MM.1S (cell line): ENCODE measurements around the gene SLC28A1.

Experiments used
- DNase-seq: peaks from one replicate; pipeline ENCODE4 v3.0.0-alpha.2; 2015
- H2AFZ ChIP-seq: fragments of 300-600 bp; sonication (generic); 2 replicates; pipeline ENCODE4 v1.6.0; 2016; ENCODE audit warnings: antibody characterized with exemption, low read length
- H3F3A ChIP-seq: fragments of 300-600 bp; sonication (generic); 2 replicates; pipeline ENCODE4 v1.6.1; 2016; ENCODE audit warnings: mild to moderate bottlenecking, antibody characterized with exemption, low read length, moderate library complexity, mixed read lengths; ENCODE audit not compliant: insufficient read depth
- H3K27ac ChIP-seq: fragments of 300-600 bp; sonication (generic); 2 replicates; pipeline ENCODE4 v1.5.1; 2016; ENCODE audit warnings: mild to moderate bottlenecking, low read length
- H3K27me3 ChIP-seq: fragments of 300-600 bp; sonication (generic); replicated peaks from 2 replicates; pipeline ENCODE4 v1.6.0; 2016; ENCODE audit warnings: low read length; ENCODE audit not compliant: insufficient read depth
- H3K36me3 ChIP-seq: fragments of 300-600 bp; sonication (generic); replicated peaks from 2 replicates; pipeline ENCODE4 v1.6.1; 2016; ENCODE audit warnings: mild to moderate bottlenecking, low read length, mixed read lengths; ENCODE audit not compliant: insufficient read depth
- H3K4me1 ChIP-seq: fragments of 300-600 bp; sonication (generic); 2 replicates; pipeline ENCODE4 v1.6.1; 2016; ENCODE audit warnings: low read length, mixed read lengths
- H3K4me2 ChIP-seq: fragments of 300-600 bp; sonication (generic); 2 replicates; pipeline ENCODE4 v1.6.0; 2016; ENCODE audit warnings: low read depth, low read length
- H3K4me3 ChIP-seq: fragments of 300-600 bp; sonication (generic); 2 replicates; pipeline ENCODE4 v1.5.1; 2016; ENCODE audit warnings: low read length, mixed read lengths
- H3K79me2 ChIP-seq: fragments of 300-600 bp; sonication (generic); 2 replicates; pipeline ENCODE4 v1.6.1; 2016; ENCODE audit warnings: mixed run types, low read length, mixed read lengths
- H3K9ac ChIP-seq: fragments of 300-600 bp; sonication (generic); 2 replicates; pipeline ENCODE4 v1.6.1; 2016; ENCODE audit warnings: low read length, mixed read lengths
- H3K9me2 ChIP-seq: fragments of 300-600 bp; sonication (generic); replicated peaks from 2 replicates; pipeline ENCODE4 v1.6.1; 2016; ENCODE audit warnings: mild to moderate bottlenecking, low read length, mixed read lengths; ENCODE audit not compliant: insufficient read depth
- H3K9me3 ChIP-seq: fragments of 300-600 bp; sonication (generic); replicated peaks from 2 replicates; pipeline ENCODE4 v1.6.1; 2016; ENCODE audit warnings: mild to moderate bottlenecking, low read length, mixed read lengths; ENCODE audit not compliant: insufficient read depth
- H4K20me1 ChIP-seq: fragments of 300-600 bp; sonication (generic); 2 replicates; pipeline ENCODE4 v1.6.1; 2016; ENCODE audit warnings: mild to moderate bottlenecking, low read length, moderate library complexity, mixed read lengths; ENCODE audit not compliant: insufficient read depth
- EZH2 ChIP-seq: fragments of 300-600 bp; sonication (generic); optimal IDR thresholded peaks from 2 replicates; pipeline ENCODE3; 2017; ENCODE audit warnings: low read depth, mild to moderate bottlenecking, antibody characterized with exemption, low read length, mixed read lengths
- EZH2phosphoT487 ChIP-seq: fragments of 300-600 bp; sonication (generic); IDR thresholded peaks from 2 replicates; pipeline ENCODE4 v1.6.1; 2018; ENCODE audit warnings: antibody characterized with exemption, low read length
- TF ChIP-seq, protein P1 (sequence below): fragments of 300-600 bp; sonication (generic); IDR thresholded peaks from 2 replicates; pipeline ENCODE4 v1.5.1; 2016; ENCODE audit warnings: antibody characterized with exemption, low read length, mixed read lengths

Gene SLC28A1

GRCh38 chr15:84859651-84860050 lies 24.8 kb upstream of the SLC28A1 start:
- H3K36me3 ChIP-seq, result no peaks in the 10 kb centered on the region
- H3K27ac ChIP-seq, result no peak overlapping the region
- no peak for DNase-seq

DNA sequence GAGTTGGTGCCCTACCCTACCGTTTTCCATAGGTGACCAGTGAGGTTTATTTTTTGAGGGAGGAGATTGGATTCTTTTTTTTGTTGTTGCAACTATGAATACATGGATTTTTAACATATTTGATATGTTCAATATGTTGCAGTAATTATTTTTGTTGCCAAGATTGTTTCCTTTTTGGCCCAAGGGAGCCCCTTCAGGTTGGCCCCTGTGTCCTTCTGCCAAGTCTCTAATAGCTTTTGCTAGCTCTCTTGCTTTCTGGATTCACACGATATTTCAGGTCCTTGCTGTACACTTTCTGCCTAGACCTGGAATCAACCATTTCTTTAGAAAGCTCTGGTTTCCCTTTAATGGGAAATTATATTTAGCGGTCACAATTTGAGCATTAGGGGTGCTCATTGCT lies 22.7 kb upstream of the SLC28A1 start:
- Histone ChIP-seq H4K20me1 (no peaks in the 10 kb centered on the region), H3K36me3 (no peaks in the 10 kb centered on the region), H3K27me3 (no peaks in the 10 kb centered on the region)

More at GRCh38 chr15:84859651-84860050, 24.8 kb upstream of the SLC28A1 start:
- TF ChIP-seq EZH2 (no peak), EZH2phosphoT487 (no peak)
- TF ChIP-seq, protein P1, sequence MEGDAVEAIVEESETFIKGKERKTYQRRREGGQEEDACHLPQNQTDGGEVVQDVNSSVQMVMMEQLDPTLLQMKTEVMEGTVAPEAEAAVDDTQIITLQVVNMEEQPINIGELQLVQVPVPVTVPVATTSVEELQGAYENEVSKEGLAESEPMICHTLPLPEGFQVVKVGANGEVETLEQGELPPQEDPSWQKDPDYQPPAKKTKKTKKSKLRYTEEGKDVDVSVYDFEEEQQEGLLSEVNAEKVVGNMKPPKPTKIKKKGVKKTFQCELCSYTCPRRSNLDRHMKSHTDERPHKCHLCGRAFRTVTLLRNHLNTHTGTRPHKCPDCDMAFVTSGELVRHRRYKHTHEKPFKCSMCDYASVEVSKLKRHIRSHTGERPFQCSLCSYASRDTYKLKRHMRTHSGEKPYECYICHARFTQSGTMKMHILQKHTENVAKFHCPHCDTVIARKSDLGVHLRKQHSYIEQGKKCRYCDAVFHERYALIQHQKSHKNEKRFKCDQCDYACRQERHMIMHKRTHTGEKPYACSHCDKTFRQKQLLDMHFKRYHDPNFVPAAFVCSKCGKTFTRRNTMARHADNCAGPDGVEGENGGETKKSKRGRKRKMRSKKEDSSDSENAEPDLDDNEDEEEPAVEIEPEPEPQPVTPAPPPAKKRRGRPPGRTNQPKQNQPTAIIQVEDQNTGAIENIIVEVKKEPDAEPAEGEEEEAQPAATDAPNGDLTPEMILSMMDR, result no peak
- Histone ChIP-seq H3K4me3 (no peak overlapping the region), H3K9me3 (no peaks in the 10 kb centered on the region), H3K79me2 (no peaks in the 10 kb centered on the region), H2AFZ (no peak overlapping the region), H3K4me1 (no peaks in the 10 kb centered on the region), H3F3A (no peaks in the 10 kb centered on the region), H4K20me1 (no peaks in the 10 kb centered on the region), H3K9me2 (no peaks in the 10 kb centered on the region), H3K27me3 (no peaks in the 10 kb centered on the region), H3K9ac (no peak overlapping the region), H3K4me2 (no peak overlapping the region)

DNA sequence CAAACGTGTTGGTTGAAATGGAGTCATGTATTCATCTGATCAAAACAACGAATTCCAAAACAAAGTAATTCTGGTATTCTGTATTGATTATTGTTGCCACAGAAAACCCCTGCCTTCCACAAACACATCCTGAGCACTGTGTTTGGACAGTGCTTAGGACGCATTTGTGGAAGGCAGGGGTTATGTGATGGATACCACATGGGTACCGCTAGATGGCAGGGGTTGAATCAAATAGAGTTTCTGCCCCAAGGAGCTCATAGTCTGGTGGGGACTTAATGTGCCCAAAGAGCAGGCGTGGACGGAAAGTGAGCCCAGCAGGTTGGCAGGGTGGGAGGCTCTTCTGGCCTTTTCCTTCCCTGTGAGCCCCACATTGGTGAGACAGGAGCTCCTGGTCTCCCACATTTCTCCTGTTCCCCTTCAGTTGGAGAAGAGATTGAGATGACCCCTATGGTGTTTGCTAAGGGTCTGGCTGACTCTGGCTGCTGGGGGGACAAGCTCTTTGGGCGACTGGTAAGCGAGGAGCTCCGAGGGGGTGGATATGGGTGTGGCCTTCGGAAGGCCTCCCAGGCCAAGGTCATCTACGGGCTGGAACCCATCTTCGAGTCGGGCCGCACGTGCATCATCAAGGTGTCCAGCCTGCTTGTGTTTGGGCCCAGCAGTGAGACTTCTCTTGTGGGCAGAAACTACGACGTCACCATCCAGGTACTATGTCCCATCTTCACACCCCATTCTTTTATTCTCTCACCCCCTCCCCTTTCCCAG lies 22.1 kb upstream of the SLC28A1 start:
- no peaks in the 10 kb centered on the region for H3K27me3 ChIP-seq

More for the DNA sequence above, 22.7 kb upstream of the SLC28A1 start:
- Histone ChIP-seq H3K4me2 (no peak overlapping the region), H3K4me1 (no peaks in the 10 kb centered on the region), H3K9me2 (no peaks in the 10 kb centered on the region), H3K9me3 (no peaks in the 10 kb centered on the region), H3F3A (no peaks in the 10 kb centered on the region), H3K27ac (no peak overlapping the region), H3K4me3 (no peak overlapping the region), H3K79me2 (no peaks in the 10 kb centered on the region), H2AFZ (no peak overlapping the region), H3K9ac (no peak overlapping the region)
- no peak for TF ChIP-seq EZH2phosphoT487
- TF ChIP-seq EZH2, result no peak
- no peak for DNase-seq

DNA sequence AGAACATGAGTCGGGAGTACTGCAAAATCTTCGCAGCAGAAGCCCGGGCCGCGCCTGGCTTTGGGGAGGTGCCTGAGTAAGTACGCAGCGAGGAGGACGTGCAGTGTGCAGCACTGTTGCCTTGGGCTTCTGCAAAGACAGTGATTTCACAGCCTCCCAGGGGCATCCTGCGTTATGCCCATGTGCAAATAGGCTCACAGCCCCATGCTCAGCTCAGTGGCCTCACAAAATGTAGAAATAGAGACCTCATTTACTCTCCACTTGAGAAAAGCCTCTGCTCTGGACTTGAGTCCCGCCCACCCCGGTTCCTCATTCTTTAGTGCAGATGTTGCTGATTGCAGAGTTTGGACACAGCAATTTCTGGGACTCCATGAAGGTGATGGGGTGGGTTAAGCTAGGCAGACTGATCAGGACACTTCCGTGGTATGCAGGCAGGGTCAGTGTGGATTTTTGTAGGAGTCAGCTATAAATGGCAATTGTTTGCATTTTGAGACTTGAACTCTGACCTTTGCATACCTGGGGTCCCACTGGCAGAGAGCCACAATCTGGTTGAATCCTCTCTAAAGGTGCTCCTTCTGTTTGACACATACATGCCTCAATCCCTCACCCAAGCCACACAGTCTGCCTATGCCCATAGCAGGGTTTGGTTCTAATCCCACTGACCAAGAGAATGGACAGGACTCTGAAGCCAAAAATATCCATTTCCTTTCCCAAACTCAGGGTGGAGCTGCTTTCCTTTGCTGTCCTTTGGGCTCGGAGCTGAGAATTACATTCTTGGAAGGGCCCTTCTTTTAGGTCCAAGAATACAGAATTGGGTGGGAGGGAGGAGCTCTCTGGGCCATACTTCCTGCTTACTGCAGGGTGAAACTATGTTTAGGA lies 20.7 kb upstream of the SLC28A1 start:
- no peak for DNase-seq
- Histone ChIP-seq H3K4me2 (no peak overlapping the region), H3K27ac (no peak overlapping the region), H3K79me2 (no peaks in the 10 kb centered on the region), H3K27me3 (no peaks in the 10 kb centered on the region), H3K9me3 (no peaks in the 10 kb centered on the region), H3K36me3 (no peaks in the 10 kb centered on the region), H2AFZ (no peak overlapping the region), H3K9me2 (no peaks in the 10 kb centered on the region), H3K9ac (no peak overlapping the region), H3K4me1 (no peaks in the 10 kb centered on the region), H3F3A (no peaks in the 10 kb centered on the region), H3K4me3 (no peak overlapping the region), H4K20me1 (no peaks in the 10 kb centered on the region)
- TF ChIP-seq EZH2 (no peak), EZH2phosphoT487 (no peak)
- TF ChIP-seq, protein P1, result no peak

More for the DNA sequence above, 22.1 kb upstream of the SLC28A1 start:
- H3K79me2 ChIP-seq, result no peaks in the 10 kb centered on the region
- H3K9me2 ChIP-seq, result no peaks in the 10 kb centered on the region
- no peak overlapping the region for H3K9ac ChIP-seq
- TF ChIP-seq EZH2 (no peak), EZH2phosphoT487 (no peak)
- H3K4me3 ChIP-seq, result no peak overlapping the region
- H3K4me1 ChIP-seq, result no peaks in the 10 kb centered on the region
- no peak for DNase-seq
- H3F3A ChIP-seq, result no peaks in the 10 kb centered on the region
- H3K36me3 ChIP-seq, result no peaks in the 10 kb centered on the region
- H3K27ac ChIP-seq, result no peak overlapping the region
- no peaks in the 10 kb centered on the region for H4K20me1 ChIP-seq
- no peak overlapping the region for H3K4me2 ChIP-seq
- H2AFZ ChIP-seq, result no peak overlapping the region
- H3K9me3 ChIP-seq, result no peaks in the 10 kb centered on the region
